SHP77 (cell line): Measurements from ENCODE around the gene RNF112.
"Not testable (repeated sequence)": the region's sequence is repeated elsewhere in the genome, so short reads cannot be mapped to it uniquely, and the experiment has no call there.

Experiments used
- DNase-seq, 2 experiments: peaks; one replicate each; lab custom pipeline; 2025; lab: John Stamatoyannopoulos, UW

Gene RNF112

GRCh38 chr17:19448341-19449268 is 37.6 kb downstream of the RNF112 start:
- no peak for DNase-seq

GRCh38 chr17:19449656-19450055 is 38.6 kb downstream of the RNF112 start:
- no peak for DNase-seq

- no peak for DNase-seq
Measured at GRCh38 chr17:19453296-19453695, 42.3 kb downstream of the RNF112 start.

- DNase-seq: no peak
Measured at GRCh38 chr17:19454074-19454473, 43.0 kb downstream of the RNF112 start.

GRCh38 chr17:19456016-19456927 is 45.2 kb downstream of the RNF112 start:
- DNase-seq: no peak

- DNase-seq: no peak
Measured at GRCh38 chr17:19457046-19457445, 46.0 kb downstream of the RNF112 start.

- no peak for DNase-seq
Measured at GRCh38 chr17:19457830-19458271, 46.8 kb downstream of the RNF112 start.

GRCh38 chr17:19458481-19458880 is 47.4 kb downstream of the RNF112 start:
- not testable (repeated sequence) for DNase-seq

GRCh38 chr17:19459018-19459655 is 48.1 kb downstream of the RNF112 start:
- not testable (repeated sequence) for DNase-seq

- DNase-seq: no peak
Measured at GRCh38 chr17:19460700-19461099, 49.7 kb downstream of the RNF112 start.

GRCh38 chr17:19461116-19461515 is 50.1 kb downstream of the RNF112 start:
- no peak for DNase-seq

- no peak for DNase-seq
Measured at GRCh38 chr17:19461681-19462080, 50.6 kb downstream of the RNF112 start.

GRCh38 chr17:19462456-19463035 is 51.5 kb downstream of the RNF112 start:
- DNase-seq: not testable (repeated sequence)

- DNase-seq: no peak
Measured at GRCh38 chr17:19464031-19465026, 53.3 kb downstream of the RNF112 start.
